SK-N-SH (cell line): ENCODE data around the gene CTU1. TPM values are rescaled to one million over a fixed set of nuclear protein-coding genes. Genes with fewer than 3 reads are reported as not detected.

Experiments used
- CTCF ChIA-PET: fragments of 300-600, 350-600 bp; formaldehyde crosslinking; extraction: SDS; loops from one replicate; lab custom pipeline; 2021; lab: Yijun Ruan, JAX
- POLR2A ChIA-PET: fragments of 350-600 bp; sonication (Branson Sonifier 250); formaldehyde crosslinking; extraction: SDS; loops from one replicate; lab custom pipeline; 2020; ENCODE audit warnings: antibody characterized with exemption, inconsistent platforms; lab: Yijun Ruan, JAX
- DNase-seq: peaks from one replicate; pipeline ENCODE4 v3.0.0; 2012
- H2AFZ ChIP-seq: fragments of 200-600 bp; sonication (generic); 2 replicates; pipeline ENCODE4 v1.8.1; 2016; ENCODE audit warnings: antibody characterized with exemption, mild to moderate bottlenecking, low read depth
- H3F3A ChIP-seq: fragments of 200-600 bp; sonication (generic); replicated peaks from 2 replicates; pipeline ENCODE3; 2016; ENCODE audit warnings: antibody characterized with exemption, mild to moderate bottlenecking; ENCODE audit not compliant: insufficient read depth
- H3K27ac ChIP-seq, 2 experiments: fragments of 200-500 bp in 1 of 2; fragments of 200-600 bp in 1 of 2; sonication (Bioruptor generic) in 1 of 2; sonication (generic), shearing (Covaris generic) in 1 of 2; 2 replicates each; pipeline versions ENCODE4 v1.5.1 to v1.6.1; 2014 to 2016; ENCODE audit warnings: low read depth in 2 of 2, inconsistent platforms in 1 of 2, low read length in 1 of 2, mild to moderate bottlenecking in 1 of 2, mixed read lengths in 1 of 2
- H3K27me3 ChIP-seq: fragments of 200-600 bp; sonication (generic), shearing (Covaris generic); 2 replicates; pipeline ENCODE4 v1.6.1; 2016; ENCODE audit warnings: mixed run types; ENCODE audit not compliant: insufficient read depth
- H3K36me3 ChIP-seq, 2 experiments: fragments of 200-500 bp in 1 of 2; fragments of 200-600 bp in 1 of 2; sonication (Bioruptor generic) in 1 of 2; sonication (generic) in 1 of 2; replicated peaks in 1 of 2; 2 replicates each; pipeline versions ENCODE3 to v1.5.1; 2014 to 2016; ENCODE audit warnings: low read length in 1 of 2, mild to moderate bottlenecking in 1 of 2; ENCODE audit not compliant: insufficient read depth in 2 of 2, control insufficient read depth in 1 of 2
- H3K4me1 ChIP-seq, 2 experiments: fragments of 200-500 bp in 1 of 2; fragments of 200-600 bp in 1 of 2; sonication (Bioruptor generic) in 1 of 2; sonication (generic), shearing (Covaris generic) in 1 of 2; 2 replicates each; pipeline versions ENCODE4 v1.5.1 to v1.6.1; 2014 to 2016; ENCODE audit warnings: low read depth in 1 of 2, low read length in 1 of 2, mixed run types in 1 of 2; ENCODE audit not compliant: insufficient read depth in 2 of 2, control insufficient read depth in 1 of 2
- H3K4me2 ChIP-seq: fragments of 200-600 bp; sonication (generic), shearing (Covaris generic); 2 replicates; pipeline ENCODE4 v1.6.1; 2017; ENCODE audit warnings: mixed run types
- H3K4me3 ChIP-seq, 2 experiments: fragments of 200-500 bp in 1 of 2; fragments of 200-600 bp in 1 of 2; sonication (Bioruptor generic) in 1 of 2; sonication (generic), shearing (Covaris generic) in 1 of 2; 2 replicates each; pipeline versions ENCODE4 v1.5.1 to v1.8.1; 2014 to 2016; ENCODE audit warnings: low read depth in 2 of 2, inconsistent platforms in 1 of 2, low read length in 1 of 2, mild to moderate bottlenecking in 1 of 2, mixed read lengths in 1 of 2, moderate library complexity in 1 of 2
- H3K79me2 ChIP-seq: fragments of 200-600 bp; sonication (generic); 2 replicates; pipeline ENCODE4 v1.8.1; 2017; ENCODE audit warnings: mild to moderate bottlenecking; ENCODE audit not compliant: insufficient read depth
- H3K9ac ChIP-seq: fragments of 200-600 bp; sonication (generic); 2 replicates; pipeline ENCODE4 v1.6.1; 2017; ENCODE audit warnings: mixed run types
- H3K9me2 ChIP-seq: fragments of 200-600 bp; sonication (generic); 2 replicates; pipeline ENCODE4 v1.6.1; 2017; ENCODE audit warnings: mixed run types
- H3K9me3 ChIP-seq: fragments of 200-600 bp; sonication (generic); 2 replicates; pipeline ENCODE4 v1.6.1; 2017; ENCODE audit warnings: mixed run types, mild to moderate bottlenecking, moderate library complexity
- H4K20me1 ChIP-seq: fragments of 200-600 bp; sonication (generic); 2 replicates; pipeline ENCODE4 v1.6.1; 2017; ENCODE audit warnings: mild to moderate bottlenecking, mixed run types; ENCODE audit not compliant: insufficient read depth
- CHD2 ChIP-seq: fragments of 150-350 bp; IDR thresholded peaks from 2 replicates; pipeline ENCODE4 v1.6.1; 2018; ENCODE audit warnings: low read length; ENCODE audit not compliant: partially characterized antibody
- ELF1 ChIP-seq: IDR thresholded peaks from 2 replicates; pipeline ENCODE4 v1.4.0; 2012
- FOXJ3 ChIP-seq: sonication (generic); formaldehyde crosslinking; IDR thresholded peaks from 2 replicates; pipeline ENCODE4 v1.5.1; 2020; ENCODE audit warnings: mild to moderate bottlenecking, missing genetic modification reagents
- GABPA ChIP-seq: IDR thresholded peaks from 2 replicates; pipeline ENCODE4 v1.4.0; 2012; ENCODE audit warnings: low read depth, mild to moderate bottlenecking
- MEF2A ChIP-seq: IDR thresholded peaks from 2 replicates; pipeline ENCODE4 v1.4.0; 2012; ENCODE audit warnings: low read depth, borderline replicate concordance
- MXI1 ChIP-seq: IDR thresholded peaks from 2 replicates; pipeline ENCODE4 v1.6.1; 2012; ENCODE audit warnings: mild to moderate bottlenecking, low read depth, low read length, improper control_type of control experiment
- NFIC ChIP-seq: IDR thresholded peaks from 2 replicates; pipeline ENCODE4 v1.4.0; 2012; ENCODE audit warnings: borderline replicate concordance
- POLR2AphosphoS5 ChIP-seq: IDR thresholded peaks from 2 replicates; pipeline ENCODE4 v1.6.1; 2012; ENCODE audit warnings: low read depth, low read length
- RAD21 ChIP-seq: IDR thresholded peaks from 2 replicates; pipeline ENCODE4 v1.6.1; 2012; ENCODE audit warnings: mild to moderate bottlenecking, low read length
- RXRA ChIP-seq: IDR thresholded peaks from 2 replicates; pipeline ENCODE4 v1.4.0; 2012; ENCODE audit warnings: low read depth, mild to moderate bottlenecking, borderline replicate concordance
- SIN3A ChIP-seq: IDR thresholded peaks from 2 replicates; pipeline ENCODE4 v1.6.1; 2012; ENCODE audit warnings: low read depth, mild to moderate bottlenecking, low read length, moderate library complexity, borderline replicate concordance
- SMC3 ChIP-seq: IDR thresholded peaks from 2 replicates; pipeline ENCODE4 v1.6.1; 2012; ENCODE audit warnings: low read depth, low read length, improper control_type of control experiment
- TCF12 ChIP-seq: IDR thresholded peaks from 2 replicates; pipeline ENCODE4 v1.4.0; 2012
- TEAD4 ChIP-seq: IDR thresholded peaks from 2 replicates; pipeline ENCODE4 v1.4.0; 2012; ENCODE audit warnings: mild to moderate bottlenecking, borderline replicate concordance; ENCODE audit not compliant: insufficient read depth
- YY1 ChIP-seq: IDR thresholded peaks from 2 replicates; pipeline ENCODE4 v1.4.0; 2012; ENCODE audit warnings: low read depth, mild to moderate bottlenecking
- WGBS: methylation state at CpG from one replicate; pipeline ENCODE4 v1.1.6; 2017; ENCODE audit warnings: low lambda C conversion rate; 5-methylcytosine and 5-hydroxymethylcytosine counted together
- polyA plus RNA-seq, 3 experiments: library from polyadenylated mRNA; depleted of rRNA; stranded (reverse); fragments of >200 nt; gene quantifications; 2 replicates each; pipeline ENCODE4 v1.2.3, GENCODE V29; 2012
- TF ChIP-seq, protein P1 (sequence below): IDR thresholded peaks from 2 replicates; pipeline ENCODE4; 2012
- TF ChIP-seq, protein P2 (sequence below): fragments of 150-350 bp; IDR thresholded peaks from 2 replicates; pipeline ENCODE4 v1.6.1; 2017; ENCODE audit warnings: antibody characterized with exemption, low read length, low read depth, borderline replicate concordance
- TF ChIP-seq, protein P3 (sequence below): IDR thresholded peaks from 2 replicates; pipeline ENCODE4 v1.4.0; 2012; ENCODE audit warnings: low read depth, borderline replicate concordance
- TF ChIP-seq, protein P4 (sequence below): fragments of 150-350 bp; IDR thresholded peaks from 2 replicates; pipeline ENCODE4 v1.6.1; 2016; ENCODE audit warnings: mild to moderate bottlenecking, low read depth, low read length

CTU1 gene
- polyA plus RNA-seq, 1 of the 3 experiments (the other 2 are of a cell fraction), result 8.8 TPM

DNA sequence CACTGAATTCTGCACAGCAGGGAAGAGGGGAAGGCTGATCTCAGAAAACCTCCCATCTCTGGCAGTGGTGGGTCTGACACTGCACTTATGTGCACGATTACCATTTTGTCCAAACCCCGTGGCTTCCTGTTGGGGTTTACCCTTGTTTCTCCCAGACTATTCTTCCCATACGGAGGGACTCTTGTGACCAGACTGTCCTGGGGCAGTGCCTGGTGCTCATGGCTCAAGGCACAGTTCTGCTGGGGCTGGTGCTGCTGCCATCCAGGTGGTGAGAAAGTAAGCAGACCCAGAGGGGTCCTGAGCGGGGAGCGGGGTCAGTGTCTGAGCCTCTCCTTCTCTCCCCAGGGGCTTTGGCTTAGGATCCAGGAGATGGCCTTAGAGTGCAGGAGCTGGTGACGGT, 11.4 kb upstream of the CTU1 start:
- DNase-seq, result no peak
- Histone ChIP-seq H3K79me2 (no peaks in the 10 kb centered on the region), H4K20me1 (no peaks in the 10 kb centered on the region), H2AFZ (no peak overlapping the region), H3F3A (no peaks in the 10 kb centered on the region), H3K9ac (no peak overlapping the region), H3K9me3 (no peaks in the 10 kb centered on the region), H3K4me1 (no peaks in the 10 kb centered on the region), H3K27me3 (peaks cover 62% of the 10 kb centered on the region), H3K4me2 (no peak overlapping the region), H3K9me2 (no peaks in the 10 kb centered on the region), H3K27ac (no peak overlapping the region), H3K36me3 (no peaks in the 10 kb centered on the region), H3K4me3 (no peak overlapping the region)
- CTCF ChIA-PET, result interaction anchor here (1.3 kb wide), 1 partner anchor 10 kb away, joined by 6 read pairs; no protein-coding TSS in a partner anchor
- POLR2A ChIA-PET, result no interaction called here
- 10% methylated on average over 4 of the region's 6 CpGs for WGBS
- no peak for TF ChIP-seq SIN3A
- TF ChIP-seq ELF1, result no peak
- no peak for TF ChIP-seq SMC3
- TF ChIP-seq, protein P1, sequence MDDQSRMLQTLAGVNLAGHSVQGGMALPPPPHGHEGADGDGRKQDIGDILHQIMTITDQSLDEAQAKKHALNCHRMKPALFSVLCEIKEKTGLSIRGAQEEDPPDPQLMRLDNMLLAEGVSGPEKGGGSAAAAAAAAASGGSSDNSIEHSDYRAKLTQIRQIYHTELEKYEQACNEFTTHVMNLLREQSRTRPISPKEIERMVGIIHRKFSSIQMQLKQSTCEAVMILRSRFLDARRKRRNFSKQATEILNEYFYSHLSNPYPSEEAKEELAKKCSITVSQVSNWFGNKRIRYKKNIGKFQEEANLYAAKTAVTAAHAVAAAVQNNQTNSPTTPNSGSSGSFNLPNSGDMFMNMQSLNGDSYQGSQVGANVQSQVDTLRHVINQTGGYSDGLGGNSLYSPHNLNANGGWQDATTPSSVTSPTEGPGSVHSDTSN, result no peak
- TF ChIP-seq, protein P2, sequence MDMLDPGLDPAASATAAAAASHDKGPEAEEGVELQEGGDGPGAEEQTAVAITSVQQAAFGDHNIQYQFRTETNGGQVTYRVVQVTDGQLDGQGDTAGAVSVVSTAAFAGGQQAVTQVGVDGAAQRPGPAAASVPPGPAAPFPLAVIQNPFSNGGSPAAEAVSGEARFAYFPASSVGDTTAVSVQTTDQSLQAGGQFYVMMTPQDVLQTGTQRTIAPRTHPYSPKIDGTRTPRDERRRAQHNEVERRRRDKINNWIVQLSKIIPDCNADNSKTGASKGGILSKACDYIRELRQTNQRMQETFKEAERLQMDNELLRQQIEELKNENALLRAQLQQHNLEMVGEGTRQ, result no peak
- TF ChIP-seq, protein P3, sequence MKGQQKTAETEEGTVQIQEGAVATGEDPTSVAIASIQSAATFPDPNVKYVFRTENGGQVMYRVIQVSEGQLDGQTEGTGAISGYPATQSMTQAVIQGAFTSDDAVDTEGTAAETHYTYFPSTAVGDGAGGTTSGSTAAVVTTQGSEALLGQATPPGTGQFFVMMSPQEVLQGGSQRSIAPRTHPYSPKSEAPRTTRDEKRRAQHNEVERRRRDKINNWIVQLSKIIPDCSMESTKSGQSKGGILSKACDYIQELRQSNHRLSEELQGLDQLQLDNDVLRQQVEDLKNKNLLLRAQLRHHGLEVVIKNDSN, result no peak
- no peak for TF ChIP-seq YY1
- no peak for TF ChIP-seq CHD2
- TF ChIP-seq TEAD4, result no peak
- no peak for TF ChIP-seq MXI1
- TF ChIP-seq, protein P4, sequence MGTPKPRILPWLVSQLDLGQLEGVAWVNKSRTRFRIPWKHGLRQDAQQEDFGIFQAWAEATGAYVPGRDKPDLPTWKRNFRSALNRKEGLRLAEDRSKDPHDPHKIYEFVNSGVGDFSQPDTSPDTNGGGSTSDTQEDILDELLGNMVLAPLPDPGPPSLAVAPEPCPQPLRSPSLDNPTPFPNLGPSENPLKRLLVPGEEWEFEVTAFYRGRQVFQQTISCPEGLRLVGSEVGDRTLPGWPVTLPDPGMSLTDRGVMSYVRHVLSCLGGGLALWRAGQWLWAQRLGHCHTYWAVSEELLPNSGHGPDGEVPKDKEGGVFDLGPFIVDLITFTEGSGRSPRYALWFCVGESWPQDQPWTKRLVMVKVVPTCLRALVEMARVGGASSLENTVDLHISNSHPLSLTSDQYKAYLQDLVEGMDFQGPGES, result no peak
- TF ChIP-seq RAD21, result no peak
- no peak for TF ChIP-seq MEF2A
- TF ChIP-seq POLR2AphosphoS5, result no peak
- no peak for TF ChIP-seq GABPA
- no peak for TF ChIP-seq TCF12
- no peak for TF ChIP-seq FOXJ3 (CRISPR knock-in tag)
- TF ChIP-seq RXRA, result no peak
- TF ChIP-seq NFIC, result no peak
